GM23338 (cell line): ENCODE measurements around the gene S100A7.

Experiments
- CREB1 ChIP-seq: fragments of 250-450 bp; sonication (Bioruptor Pico); IDR thresholded peaks from 2 replicates; pipeline ENCODE4 v1.5.0; 2020; ENCODE audit warnings: low read depth, mild to moderate bottlenecking, moderate library complexity
- EZH2 ChIP-seq: fragments of 200-600 bp; sonication (generic); IDR thresholded peaks from one replicate; pipeline ENCODE4 v1.8.0; 2017; ENCODE audit warnings: antibody characterized with exemption, mild to moderate bottlenecking, low read depth; ENCODE audit not compliant: unreplicated experiment
- EZH2phosphoT487 ChIP-seq: fragments of 200-600 bp; sonication (generic); IDR thresholded peaks from one replicate; pipeline ENCODE4 v1.8.1; 2018; ENCODE audit warnings: antibody characterized with exemption; ENCODE audit not compliant: unreplicated experiment
- NANOG ChIP-seq: IDR thresholded peaks from 2 replicates; pipeline ENCODE4 v1.6.1; 2016; ENCODE audit warnings: antibody characterized with exemption, borderline replicate concordance
- POLR2AphosphoS5 ChIP-seq: IDR thresholded peaks from 2 replicates; pipeline ENCODE4 v1.6.1; 2016; ENCODE audit warnings: antibody characterized with exemption, low read depth
- REST ChIP-seq: IDR thresholded peaks from one replicate; pipeline ENCODE4 v1.6.1; 2018; ENCODE audit warnings: antibody characterized with exemption; ENCODE audit not compliant: unreplicated experiment
- ZNF331 ChIP-seq: fragments of 250-450 bp; sonication (Bioruptor Pico); IDR thresholded peaks from 2 replicates; pipeline ENCODE4 v1.5.0; 2020; ENCODE audit warnings: low read depth, mild to moderate bottlenecking, moderate library complexity
- TF ChIP-seq, protein P1 (sequence below), 2 experiments: fragments of 200-600 bp in 1 of 2; sonication (generic) in 1 of 2; conservative IDR thresholded peaks; 2 replicates each; pipeline versions ENCODE4 v1.5.1 to v1.6.1; 2016 to 2017; ENCODE audit warnings: antibody characterized with exemption in 2 of 2, low read depth in 2 of 2, mild to moderate bottlenecking in 2 of 2, moderate library complexity in 1 of 2

DNA sequence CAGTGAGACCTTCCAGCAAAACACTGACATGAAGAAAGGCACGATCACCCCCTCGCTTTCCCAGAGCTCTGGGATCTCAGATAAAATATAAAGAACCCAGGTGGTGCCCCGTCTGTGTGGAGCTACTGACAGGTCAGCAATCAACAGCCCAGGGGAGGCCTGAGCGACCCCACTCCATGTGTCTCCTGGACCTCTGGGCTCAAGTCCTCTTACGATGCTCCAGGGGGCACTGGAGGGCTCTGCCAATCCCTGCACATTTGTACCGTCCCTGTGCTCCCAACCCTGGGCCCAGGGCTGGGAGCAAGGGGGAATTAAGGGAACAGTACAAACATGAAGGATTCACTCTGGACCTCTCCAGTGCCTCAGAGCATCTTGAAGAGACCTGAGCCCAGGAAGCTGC lies 31.7 kb downstream of the S100A7 start:
- no peak for TF ChIP-seq POLR2AphosphoS5
- TF ChIP-seq, protein P1, sequence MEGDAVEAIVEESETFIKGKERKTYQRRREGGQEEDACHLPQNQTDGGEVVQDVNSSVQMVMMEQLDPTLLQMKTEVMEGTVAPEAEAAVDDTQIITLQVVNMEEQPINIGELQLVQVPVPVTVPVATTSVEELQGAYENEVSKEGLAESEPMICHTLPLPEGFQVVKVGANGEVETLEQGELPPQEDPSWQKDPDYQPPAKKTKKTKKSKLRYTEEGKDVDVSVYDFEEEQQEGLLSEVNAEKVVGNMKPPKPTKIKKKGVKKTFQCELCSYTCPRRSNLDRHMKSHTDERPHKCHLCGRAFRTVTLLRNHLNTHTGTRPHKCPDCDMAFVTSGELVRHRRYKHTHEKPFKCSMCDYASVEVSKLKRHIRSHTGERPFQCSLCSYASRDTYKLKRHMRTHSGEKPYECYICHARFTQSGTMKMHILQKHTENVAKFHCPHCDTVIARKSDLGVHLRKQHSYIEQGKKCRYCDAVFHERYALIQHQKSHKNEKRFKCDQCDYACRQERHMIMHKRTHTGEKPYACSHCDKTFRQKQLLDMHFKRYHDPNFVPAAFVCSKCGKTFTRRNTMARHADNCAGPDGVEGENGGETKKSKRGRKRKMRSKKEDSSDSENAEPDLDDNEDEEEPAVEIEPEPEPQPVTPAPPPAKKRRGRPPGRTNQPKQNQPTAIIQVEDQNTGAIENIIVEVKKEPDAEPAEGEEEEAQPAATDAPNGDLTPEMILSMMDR (conservative IDR thresholded peaks at IDR 0.05; ENCODE audit: low read depth in 2 of 2) = peak; percentile 34 to 57
- no peak for TF ChIP-seq EZH2
- TF ChIP-seq CREB1 (CRISPR knock-in tag) = no peak
- no peak for TF ChIP-seq ZNF331 (CRISPR knock-in tag)
- no peak for TF ChIP-seq REST
- no peak for TF ChIP-seq EZH2phosphoT487
- no peak for TF ChIP-seq NANOG
